CD8-positive, alpha-beta memory T cell (primary cell): ENCODE measurements around the gene TYRO3. TPM values are rescaled to one million over a fixed set of nuclear protein-coding genes. Genes with fewer than 3 reads are reported as not detected.
"Not testable (repeated sequence)": the region's sequence is repeated elsewhere in the genome, so short reads cannot be mapped to it uniquely, and the experiment has no call there.

ENCODE experiments used
- CTCF ChIA-PET: fragments of 350-600 bp; sonication (Branson Sonifier 250); formaldehyde crosslinking; loops from one replicate; lab custom pipeline; 2021; ENCODE audit warnings: antibody characterized with exemption; lab: Charles Lee
- POLR2A ChIA-PET: fragments of 350-600 bp; sonication (Branson Sonifier 250); formaldehyde crosslinking; loops from one replicate; lab custom pipeline; 2021; ENCODE audit warnings: antibody characterized with exemption; lab: Charles Lee
- DNase-seq, 5 donors: peaks; one replicate each; pipeline versions ENCODE4 v3.0.0 to v3.0.0-alpha.2; 2020 to 2022; ENCODE audit warnings: mixed read lengths in 1 of 5
- H3K27ac ChIP-seq: one replicate; pipeline ENCODE4 v1.7.0; 2013; ENCODE audit warnings: low read depth, mild to moderate bottlenecking, low read length, moderate library complexity
- H3K27me3 ChIP-seq: 2 replicates; pipeline ENCODE4 v1.7.0; 2013; ENCODE audit warnings: low read length, mild to moderate bottlenecking; ENCODE audit not compliant: insufficient read depth, poor library complexity, severe bottlenecking
- H3K36me3 ChIP-seq: 2 replicates; pipeline ENCODE4 v1.7.0; 2013; ENCODE audit warnings: mild to moderate bottlenecking, low read length, moderate library complexity; ENCODE audit not compliant: insufficient read depth
- H3K4me1 ChIP-seq: 2 replicates; pipeline ENCODE4 v1.7.0; 2013; ENCODE audit warnings: mild to moderate bottlenecking, low read length, moderate library complexity; ENCODE audit not compliant: insufficient read depth
- H3K4me3 ChIP-seq: 2 replicates; pipeline ENCODE4 v1.7.0; 2013; ENCODE audit warnings: mild to moderate bottlenecking, low read length
- H3K9me3 ChIP-seq: 2 replicates; pipeline ENCODE4 v1.7.0; 2013; ENCODE audit warnings: mild to moderate bottlenecking, low read length
- H3K27ac Mint-ChIP-seq, 8 donors: one replicate each; pipeline ENCODE4 v1.8.0; 2020 to 2021; ENCODE audit warnings: mixed read lengths in 8 of 8, mild to moderate bottlenecking in 6 of 8, inconsistent platforms in 3 of 8, moderate library complexity in 3 of 8
- H3K27me3 Mint-ChIP-seq, 2 donors: one replicate each; pipeline ENCODE4 v1.8.0; 2020 to 2021; ENCODE audit warnings: mixed read lengths in 2 of 2, mild to moderate bottlenecking in 1 of 2, moderate library complexity in 1 of 2
- H3K36me3 Mint-ChIP-seq, 3 donors: one replicate each; pipeline ENCODE4 v1.8.0; 2020 to 2021; ENCODE audit warnings: mixed read lengths in 3 of 3, inconsistent platforms in 1 of 3, mild to moderate bottlenecking in 1 of 3
- H3K4me1 Mint-ChIP-seq, 3 donors: one replicate each; pipeline ENCODE4 v1.8.0; 2020 to 2021; ENCODE audit warnings: mixed read lengths in 3 of 3, inconsistent platforms in 1 of 3, mild to moderate bottlenecking in 1 of 3
- H3K4me3 Mint-ChIP-seq, 7 donors: one replicate each; pipeline ENCODE4 v1.8.0; 2020 to 2021; ENCODE audit warnings: mixed read lengths in 7 of 7, mild to moderate bottlenecking in 6 of 7, moderate library complexity in 4 of 7, inconsistent platforms in 2 of 7
- H3K9me3 Mint-ChIP-seq, 5 donors: one replicate each; pipeline ENCODE4 v1.8.0; 2020 to 2022; ENCODE audit warnings: mixed read lengths in 5 of 5, mild to moderate bottlenecking in 3 of 5, moderate library complexity in 2 of 5, inconsistent platforms in 1 of 5
- polyA plus RNA-seq: library from polyadenylated mRNA; unstranded; fragments of 300-500 nt; fragmentation: Illumina TruSeq; gene quantifications from one replicate; pipeline ENCODE4 v1.2.3, GENCODE V29; 2021
- total RNA-seq, 2 experiments: library from RNA; stranded (reverse); gene quantifications; one replicate each; pipeline ENCODE4 v1.2.3, GENCODE V29; 2021

The TYRO3 gene
- total and polyA plus RNA-seq, 3 experiments from 2014 or later: 0.46 to 2.6 (median 2.0) TPM

GRCh38 chr15:41568350-41569017 lies 9.5 kb downstream of the TYRO3 start:
- H3K4me3 Mint-ChIP-seq: no peak overlapping the region
- no peaks in the 10 kb centered on the region for H3K9me3 Mint-ChIP-seq
- no peak overlapping the region for H3K27ac Mint-ChIP-seq
- Histone ChIP-seq H3K9me3 (no peaks in the 10 kb centered on the region), H3K4me1 (no peaks in the 10 kb centered on the region), H3K27me3 (no peaks in the 10 kb centered on the region), H3K27ac (peak overlapping the region; percentile 47), H3K36me3 (no peaks in the 10 kb centered on the region), H3K4me3 (no peak overlapping the region)
- H3K27me3 Mint-ChIP-seq: peaks cover 7 to 8% of the 10 kb centered on the region in 2 donors
- no peaks in the 10 kb centered on the region for H3K36me3 Mint-ChIP-seq
- no peak for DNase-seq
- ChIA-PET CTCF (interaction anchor here (1.2 kb wide), 1 partner anchor 10 kb away, joined by 3 read pairs; no protein-coding TSS in a partner anchor), POLR2A (interaction anchor here (0.5 to 0.7 kb wide), 3 partner anchors 19 to 127 kb away, joined by 4 to 5 read pairs (median 4); no protein-coding TSS in a partner anchor)
- no peaks in the 10 kb centered on the region for H3K4me1 Mint-ChIP-seq

GRCh38 chr15:41569232-41569631 lies 10.2 kb downstream of the TYRO3 start:
- CTCF ChIA-PET: interaction anchor here (1.2 to 1.3 kb wide), 2 partner anchors 10 to 34 kb away, joined by 3 to 4 read pairs; no protein-coding TSS in a partner anchor
- H3K36me3 Mint-ChIP-seq, H3K4me1 ChIP-seq, H3K27ac Mint-ChIP-seq, H3K4me3 ChIP-seq, H3K4me3 Mint-ChIP-seq, H3K9me3 Mint-ChIP-seq, DNase-seq, H3K9me3 ChIP-seq, H3K27me3 ChIP-seq, H3K36me3 ChIP-seq, H3K27ac ChIP-seq, H3K4me1 Mint-ChIP-seq: not testable (repeated sequence)
- POLR2A ChIA-PET: interaction anchor here (0.5 to 0.7 kb wide), 3 partner anchors 20 to 127 kb away, joined by 4 to 5 read pairs (median 4); no protein-coding TSS in a partner anchor
- peaks cover 6 to 13% of the 10 kb centered on the region in 2 donors for H3K27me3 Mint-ChIP-seq

- H3K27ac Mint-ChIP-seq: no peak overlapping the region
- no peak overlapping the region for H3K4me3 Mint-ChIP-seq
- no peaks in the 10 kb centered on the region for H3K9me3 Mint-ChIP-seq
- H3K4me1 Mint-ChIP-seq: no peaks in the 10 kb centered on the region
- no peaks in the 10 kb centered on the region for H3K4me1 ChIP-seq
- DNase-seq: no peak
- no peak overlapping the region for H3K27ac ChIP-seq
- H3K4me3 ChIP-seq: no peak overlapping the region
- no peaks in the 10 kb centered on the region for H3K36me3 Mint-ChIP-seq
- ChIA-PET POLR2A (no interaction called here), CTCF (interaction anchor here (1.0 to 2.0 kb wide), 2 partner anchors 13 to 17 kb away, joined by 3 to 6 read pairs; no protein-coding TSS in a partner anchor)
- no peaks in the 10 kb centered on the region for H3K36me3 ChIP-seq
- H3K9me3 ChIP-seq: no peaks in the 10 kb centered on the region
- H3K27me3 ChIP-seq: no peaks in the 10 kb centered on the region
- peaks cover 5 to 6% of the 10 kb centered on the region in 2 donors for H3K27me3 Mint-ChIP-seq
These were observed 11.8 kb downstream of the TYRO3 start for GRCh38 chr15:41570764-41571163.

- H3K4me1 Mint-ChIP-seq: no peaks in the 10 kb centered on the region
- POLR2A ChIA-PET: no interaction called here
- no peaks in the 10 kb centered on the region for H3K4me1 ChIP-seq
These were observed 12.9 kb downstream of the TYRO3 start for GRCh38 chr15:41571948-41572347.

GRCh38 chr15:41572866-41573265 lies 13.9 kb downstream of the TYRO3 start:
- no peak for DNase-seq
- Mint-ChIP-seq H3K27me3 (peaks cover 6 to 9% of the 10 kb centered on the region in 2 donors), H3K27ac (no peak overlapping the region), H3K36me3 (no peaks in the 10 kb centered on the region), H3K4me1 (no peaks in the 10 kb centered on the region), H3K4me3 (no peak overlapping the region), H3K9me3 (no peaks in the 10 kb centered on the region)
- Histone ChIP-seq H3K9me3 (no peaks in the 10 kb centered on the region), H3K27me3 (no peaks in the 10 kb centered on the region), H3K4me3 (no peak overlapping the region), H3K27ac (no peak overlapping the region), H3K36me3 (no peaks in the 10 kb centered on the region), H3K4me1 (no peaks in the 10 kb centered on the region)
- CTCF ChIA-PET: no interaction called here
- POLR2A ChIA-PET: interaction anchor here (0.6 kb wide), 1 partner anchor 182 kb away, joined by 3 read pairs; no protein-coding TSS in a partner anchor

More at GRCh38 chr15:41571948-41572347, 12.9 kb downstream of the TYRO3 start:
- Mint-ChIP-seq H3K9me3 (no peaks in the 10 kb centered on the region), H3K36me3 (no peaks in the 10 kb centered on the region), H3K4me3 (no peak overlapping the region), H3K27ac (no peak overlapping the region), H3K27me3 (peaks cover 5 to 6% of the 10 kb centered on the region in 2 donors)
- Histone ChIP-seq H3K27ac (no peak overlapping the region), H3K9me3 (no peaks in the 10 kb centered on the region), H3K27me3 (no peaks in the 10 kb centered on the region), H3K4me3 (no peak overlapping the region), H3K36me3 (no peaks in the 10 kb centered on the region)
- no peak for DNase-seq
- CTCF ChIA-PET: interaction anchor here (1.0 to 2.0 kb wide), 2 partner anchors 14 to 16 kb away, joined by 3 to 6 read pairs; no protein-coding TSS in a partner anchor

GRCh38 chr15:41573396-41573795 lies 14.4 kb downstream of the TYRO3 start:
- POLR2A ChIA-PET: interaction anchor here (0.6 kb wide), 1 partner anchor 183 kb away, joined by 3 read pairs; no protein-coding TSS in a partner anchor

GRCh38 chr15:41574158-41574557 lies 15.1 kb downstream of the TYRO3 start:
- H3K36me3 ChIP-seq: no peaks in the 10 kb centered on the region
- H3K27ac ChIP-seq: no peak overlapping the region
- Mint-ChIP-seq H3K27me3 (peaks cover 6 to 13% of the 10 kb centered on the region in 2 donors), H3K27ac (no peak overlapping the region), H3K4me3 (no peak overlapping the region), H3K4me1 (no peaks in the 10 kb centered on the region), H3K9me3 (no peaks in the 10 kb centered on the region), H3K36me3 (no peaks in the 10 kb centered on the region)
- H3K4me3 ChIP-seq: no peak overlapping the region
- ChIA-PET CTCF (no interaction called here), POLR2A (no interaction called here)
- no peak for DNase-seq
- H3K27me3 ChIP-seq: no peaks in the 10 kb centered on the region
- no peaks in the 10 kb centered on the region for H3K4me1 ChIP-seq
- H3K9me3 ChIP-seq: no peaks in the 10 kb centered on the region

More at GRCh38 chr15:41573396-41573795, 14.4 kb downstream of the TYRO3 start:
- Histone ChIP-seq H3K9me3 (no peaks in the 10 kb centered on the region), H3K27ac (no peak overlapping the region), H3K36me3 (no peaks in the 10 kb centered on the region), H3K4me3 (no peak overlapping the region), H3K4me1 (no peaks in the 10 kb centered on the region), H3K27me3 (no peaks in the 10 kb centered on the region)
- H3K4me1 Mint-ChIP-seq: no peaks in the 10 kb centered on the region
- CTCF ChIA-PET: no interaction called here
- no peaks in the 10 kb centered on the region for H3K36me3 Mint-ChIP-seq
- no peak for DNase-seq
- peak overlapping the region in 1 of 8 donors; percentile 8 for H3K27ac Mint-ChIP-seq
- no peak overlapping the region for H3K4me3 Mint-ChIP-seq
- no peaks in the 10 kb centered on the region for H3K9me3 Mint-ChIP-seq
- H3K27me3 Mint-ChIP-seq: peaks cover 6 to 9% of the 10 kb centered on the region in 2 donors

GRCh38 chr15:41575282-41575681 lies 16.3 kb downstream of the TYRO3 start:
- Mint-ChIP-seq H3K4me3 (no peak overlapping the region), H3K27me3 (peaks cover 6 to 13% of the 10 kb centered on the region in 2 donors), H3K9me3 (no peaks in the 10 kb centered on the region), H3K27ac (peak overlapping the region in 1 of 8 donors; percentile 19), H3K4me1 (no peaks in the 10 kb centered on the region), H3K36me3 (no peaks in the 10 kb centered on the region)
- no peaks in the 10 kb centered on the region for H3K36me3 ChIP-seq
- no peak overlapping the region for H3K4me3 ChIP-seq
- POLR2A ChIA-PET: no interaction called here
- CTCF ChIA-PET: no interaction called here
- no peak overlapping the region for H3K27ac ChIP-seq
- DNase-seq: no peak
- no peaks in the 10 kb centered on the region for H3K27me3 ChIP-seq
- no peaks in the 10 kb centered on the region for H3K9me3 ChIP-seq
- H3K4me1 ChIP-seq: no peaks in the 10 kb centered on the region
